RWPE1 (cell line): ENCODE data around the gene ABLIM3.

Experiments
- CTCF ChIA-PET: fragments of 350-600 bp; sonication (Branson Sonifier 250); formaldehyde crosslinking; extraction: SDS; loops from one replicate; lab custom pipeline; 2021; lab: Yijun Ruan, JAX
- POLR2A ChIA-PET: fragments of 400-600 bp; formaldehyde crosslinking; extraction: SDS; loops from one replicate; lab custom pipeline; 2020; ENCODE audit warnings: antibody characterized with exemption; ENCODE audit not compliant: low non-redundant PET; lab: Yijun Ruan, JAX
- DNase-seq: peaks from one replicate; pipeline ENCODE4 v3.0.0; 2012; ENCODE audit warnings: low spot score
- H3K27ac ChIP-seq: fragments of 450-650 bp; 2 replicates; pipeline ENCODE4 v1.5.1; 2017
- TF ChIP-seq, protein P1 (sequence below): fragments of 450-650 bp; conservative IDR thresholded peaks from 2 replicates; pipeline ENCODE4 v1.5.1; 2017; ENCODE audit warnings: low read depth, mild to moderate bottlenecking

ABLIM3 gene

DNA sequence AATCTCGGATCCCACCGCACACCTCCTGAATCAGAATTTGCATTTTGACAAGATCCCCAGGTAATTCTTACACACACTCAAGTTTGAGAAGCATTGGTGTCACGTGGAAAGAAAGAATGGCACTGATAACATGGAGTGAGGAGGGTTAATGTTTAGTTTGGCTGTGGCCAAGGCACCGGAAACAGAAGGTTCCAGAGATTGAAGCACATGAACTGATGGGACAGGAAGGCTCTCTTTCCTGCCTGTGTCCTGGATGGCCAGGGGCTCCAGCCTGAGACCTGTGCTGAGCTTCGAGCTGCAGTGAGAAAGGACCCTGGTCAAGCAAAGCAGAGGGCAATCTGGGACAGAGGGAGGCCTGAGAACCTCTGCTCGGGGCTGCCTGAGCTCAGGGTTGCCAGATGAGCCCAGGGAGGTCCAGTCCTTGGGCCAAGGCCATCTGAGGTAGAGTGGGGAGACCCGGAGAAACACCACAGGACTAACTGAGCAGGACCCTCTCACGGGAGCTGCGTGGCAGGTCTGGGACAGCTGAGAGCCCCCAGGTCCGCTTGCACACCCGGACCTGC lies 157.6 kb downstream of the ABLIM3 start:
- H3K27ac ChIP-seq: no peak overlapping the region
- DNase-seq: no peak
- ChIA-PET CTCF (interaction anchor here (0.6 to 1.2 kb wide), 5 partner anchors 9 to 157 kb away, joined by 3 to 4 read pairs (median 3); partner anchors contain the start of gene ABLIM3), POLR2A (interaction anchor here (0.6 kb wide), 1 partner anchor 12 kb away, joined by 3 read pairs; no protein-coding TSS in a partner anchor)
- TF ChIP-seq, protein P1, sequence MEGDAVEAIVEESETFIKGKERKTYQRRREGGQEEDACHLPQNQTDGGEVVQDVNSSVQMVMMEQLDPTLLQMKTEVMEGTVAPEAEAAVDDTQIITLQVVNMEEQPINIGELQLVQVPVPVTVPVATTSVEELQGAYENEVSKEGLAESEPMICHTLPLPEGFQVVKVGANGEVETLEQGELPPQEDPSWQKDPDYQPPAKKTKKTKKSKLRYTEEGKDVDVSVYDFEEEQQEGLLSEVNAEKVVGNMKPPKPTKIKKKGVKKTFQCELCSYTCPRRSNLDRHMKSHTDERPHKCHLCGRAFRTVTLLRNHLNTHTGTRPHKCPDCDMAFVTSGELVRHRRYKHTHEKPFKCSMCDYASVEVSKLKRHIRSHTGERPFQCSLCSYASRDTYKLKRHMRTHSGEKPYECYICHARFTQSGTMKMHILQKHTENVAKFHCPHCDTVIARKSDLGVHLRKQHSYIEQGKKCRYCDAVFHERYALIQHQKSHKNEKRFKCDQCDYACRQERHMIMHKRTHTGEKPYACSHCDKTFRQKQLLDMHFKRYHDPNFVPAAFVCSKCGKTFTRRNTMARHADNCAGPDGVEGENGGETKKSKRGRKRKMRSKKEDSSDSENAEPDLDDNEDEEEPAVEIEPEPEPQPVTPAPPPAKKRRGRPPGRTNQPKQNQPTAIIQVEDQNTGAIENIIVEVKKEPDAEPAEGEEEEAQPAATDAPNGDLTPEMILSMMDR: no peak

DNA sequence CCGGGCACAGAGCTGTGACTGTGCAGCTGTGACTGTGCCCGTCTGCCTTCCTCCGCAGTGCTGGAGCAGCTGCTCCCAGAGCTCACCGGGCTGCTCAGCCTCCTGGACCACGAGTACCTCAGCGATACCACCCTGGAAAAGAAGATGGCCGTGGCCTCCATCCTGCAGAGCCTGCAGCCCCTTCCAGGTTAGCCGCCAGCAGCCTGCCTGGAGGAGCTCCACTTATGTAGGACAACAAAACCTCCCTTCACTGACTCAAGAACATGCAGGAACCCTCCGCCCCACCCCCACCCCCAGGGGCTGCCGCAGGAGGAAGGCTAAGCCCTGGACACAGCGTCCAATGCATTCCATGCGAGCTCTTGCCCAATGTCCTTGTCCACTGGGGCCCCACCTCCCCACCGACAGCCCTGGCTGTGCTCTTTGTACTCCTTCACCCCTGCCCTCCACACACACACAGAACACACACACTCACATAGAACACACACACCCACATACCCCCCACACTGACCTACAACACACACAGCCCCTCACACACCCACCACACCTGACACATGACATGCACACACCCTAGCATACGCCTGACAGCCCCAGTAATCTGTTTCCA lies 158.3 kb downstream of the ABLIM3 start:
- ChIA-PET CTCF (interaction anchor here (0.6 to 0.7 kb wide), 3 partner anchors 71 to 158 kb away, joined by 3 to 4 read pairs (median 4); partner anchors contain the start of gene ABLIM3), POLR2A (no interaction called here)
- no peak overlapping the region for H3K27ac ChIP-seq
- no peak for DNase-seq
- TF ChIP-seq, protein P1: no peak

DNA sequence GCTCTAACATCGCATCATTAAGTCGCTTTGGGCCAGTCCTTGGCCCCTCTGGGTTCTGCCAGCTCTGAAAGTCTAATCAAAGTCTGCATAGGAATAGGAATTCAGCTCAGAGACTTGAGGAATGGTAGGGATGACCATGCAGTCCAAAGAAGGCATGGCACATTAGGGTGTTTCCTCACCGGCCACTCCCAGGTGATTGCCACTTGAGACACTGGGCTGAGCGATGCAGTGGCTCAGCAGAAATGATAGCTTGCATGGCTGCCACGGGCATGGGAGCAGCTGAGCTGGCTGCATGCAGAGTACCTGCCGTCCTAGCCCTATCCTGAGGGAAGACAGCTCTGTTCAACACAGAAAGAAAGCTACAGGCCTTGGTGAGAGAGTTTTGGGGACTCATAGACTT lies 159.1 kb downstream of the ABLIM3 start:
- ChIA-PET CTCF (interaction anchor here (0.5 kb wide), 1 partner anchor 311 kb away, joined by 3 read pairs; no protein-coding TSS in a partner anchor), POLR2A (no interaction called here)
- TF ChIP-seq, protein P1: no peak
- DNase-seq: no peak
- no peak overlapping the region for H3K27ac ChIP-seq

DNA sequence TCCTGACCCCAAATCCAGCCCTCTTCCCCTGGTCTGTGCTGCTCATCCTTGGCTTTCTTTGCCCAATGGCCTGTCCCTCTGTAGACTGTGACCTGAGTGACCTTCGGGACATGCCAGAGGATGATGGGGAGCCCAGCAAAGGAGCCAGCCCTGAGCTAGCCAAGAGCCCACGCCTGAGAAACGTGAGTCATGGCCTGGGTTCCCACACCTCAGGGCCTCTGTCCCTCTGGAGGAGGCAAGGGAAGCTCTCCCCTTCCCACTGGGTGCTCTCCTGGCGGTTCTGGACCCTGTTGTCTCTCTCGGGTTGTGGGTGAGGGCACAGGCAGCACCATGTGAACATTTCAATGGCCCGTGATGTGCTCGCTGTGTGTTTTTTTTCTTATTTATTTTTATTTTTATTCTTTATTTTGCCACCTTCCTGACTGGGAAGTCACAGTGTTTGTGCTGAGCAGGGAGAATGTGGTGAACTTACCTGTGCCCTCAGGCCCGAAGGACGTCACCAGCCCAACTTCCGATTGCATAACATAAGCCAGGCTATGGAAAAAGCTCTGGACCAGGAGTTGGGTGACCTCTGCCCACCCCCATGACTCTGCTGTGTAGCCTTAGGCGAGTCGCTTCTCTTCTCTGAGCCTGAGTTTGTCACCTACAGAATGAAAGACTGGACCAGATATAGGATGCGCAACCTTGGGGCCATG lies 159.9 kb downstream of the ABLIM3 start:
- no peak overlapping the region for H3K27ac ChIP-seq
- no peak for DNase-seq
- TF ChIP-seq, protein P1: no peak
- POLR2A ChIA-PET: no interaction called here
- CTCF ChIA-PET: interaction anchor here (0.5 to 1.0 kb wide), 4 partner anchors 16 to 310 kb away, joined by 3 to 4 read pairs (median 4); no protein-coding TSS in a partner anchor

DNA sequence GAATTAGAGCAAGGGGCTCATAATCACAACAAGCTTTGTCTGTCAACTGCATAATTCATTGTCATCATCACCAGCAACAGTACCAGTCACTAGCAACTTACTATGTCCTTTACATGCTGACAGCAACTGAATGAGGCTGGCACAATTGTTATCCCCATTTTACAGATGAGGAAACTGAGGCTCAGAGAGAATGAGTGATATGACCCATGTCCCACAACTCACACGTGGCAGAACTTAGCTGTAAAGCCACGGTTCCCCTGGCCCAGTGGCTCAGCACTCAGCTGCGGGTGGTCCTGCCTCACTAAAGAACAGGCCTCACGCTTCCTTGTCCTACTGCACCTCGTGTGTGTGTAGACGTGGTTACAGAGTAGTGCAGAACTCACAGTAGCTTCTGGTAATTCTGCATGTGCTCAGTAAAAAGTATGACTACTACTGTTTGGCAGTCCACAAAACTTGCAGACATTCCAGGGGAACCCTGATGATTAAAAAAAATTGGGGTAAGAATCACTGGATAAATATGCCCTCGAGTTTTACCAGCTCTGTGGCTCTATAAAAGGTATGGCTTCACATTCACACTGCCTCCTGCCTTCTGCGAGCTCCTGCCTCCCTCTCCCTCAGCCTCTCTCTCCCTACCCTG lies 160.6 kb downstream of the ABLIM3 start:
- ChIA-PET CTCF (interaction anchor here (0.7 to 1.0 kb wide), 3 partner anchors 16 to 228 kb away, joined by 3 to 4 read pairs (median 4); no protein-coding TSS in a partner anchor), POLR2A (no interaction called here)
- TF ChIP-seq, protein P1: no peak
- no peak for DNase-seq
- no peak overlapping the region for H3K27ac ChIP-seq

DNA sequence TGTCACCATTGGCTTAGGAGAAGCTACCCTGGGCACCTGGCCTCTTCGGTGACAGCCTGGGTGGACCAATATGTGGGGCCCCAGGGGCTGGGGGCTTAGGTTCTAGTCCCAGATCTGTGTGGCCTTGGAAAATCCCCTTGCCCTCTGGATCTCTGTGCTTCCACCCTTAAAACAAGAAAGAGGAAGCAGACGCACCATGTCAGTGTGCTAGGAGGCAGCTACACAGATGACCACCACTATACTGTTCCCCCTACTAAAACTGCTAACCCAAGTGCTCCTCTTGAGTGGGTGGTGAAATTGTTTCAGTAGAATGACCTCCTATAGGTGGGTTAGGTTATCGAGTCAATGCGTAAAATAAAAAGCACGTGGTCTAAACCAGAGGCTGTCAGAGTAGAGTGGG lies 161.3 kb downstream of the ABLIM3 start:
- no peak for DNase-seq
- CTCF ChIA-PET: interaction anchor here (0.8 to 1.1 kb wide), 2 partner anchors 65 to 69 kb away, joined by 3 read pairs; no protein-coding TSS in a partner anchor
- POLR2A ChIA-PET: no interaction called here
- TF ChIP-seq, protein P1: no peak
- H3K27ac ChIP-seq: no peak overlapping the region
